ENCODE measurements around the gene NEDD8.

NEDD8 gene

DNA sequence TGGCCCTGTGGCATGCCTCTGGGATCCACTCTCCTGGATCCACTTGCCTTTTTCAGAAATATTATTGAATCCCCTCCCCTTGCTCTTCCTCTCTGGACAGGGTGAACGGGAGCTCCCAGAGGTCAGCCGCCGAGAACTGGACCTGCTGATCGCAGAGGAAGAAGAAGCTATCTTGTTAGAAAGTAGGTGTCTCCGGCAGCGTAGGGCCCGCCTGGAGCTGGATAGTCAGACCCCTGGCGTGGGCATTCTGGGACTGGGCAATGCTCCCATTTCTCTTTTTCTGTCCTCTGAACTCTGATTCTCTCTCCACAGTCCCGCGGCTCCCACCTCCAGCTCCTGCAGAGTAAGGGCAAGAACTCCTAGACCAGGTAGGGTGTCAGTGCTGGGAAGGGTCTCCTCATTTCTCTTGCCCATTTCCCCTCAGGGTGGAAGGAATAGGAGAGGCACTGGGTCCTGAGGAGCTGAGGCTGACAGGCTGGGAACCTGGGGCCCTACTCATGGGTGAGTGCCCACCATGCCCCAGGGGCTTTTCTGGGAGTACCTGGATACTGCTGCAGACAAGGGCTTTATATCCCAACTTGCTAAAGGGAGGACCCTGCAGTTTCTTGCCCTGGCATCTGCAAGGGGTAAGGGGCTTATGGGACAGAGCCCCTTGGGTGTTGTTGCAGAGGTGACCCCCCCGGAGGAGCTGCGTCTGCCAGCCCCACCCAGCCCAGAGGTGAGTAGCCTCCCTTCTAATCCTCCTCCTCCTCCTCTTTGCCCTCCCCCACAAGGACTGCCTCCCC is 54.9 kb downstream of the NEDD8 start:
- DNase-seq, result no peak

DNA sequence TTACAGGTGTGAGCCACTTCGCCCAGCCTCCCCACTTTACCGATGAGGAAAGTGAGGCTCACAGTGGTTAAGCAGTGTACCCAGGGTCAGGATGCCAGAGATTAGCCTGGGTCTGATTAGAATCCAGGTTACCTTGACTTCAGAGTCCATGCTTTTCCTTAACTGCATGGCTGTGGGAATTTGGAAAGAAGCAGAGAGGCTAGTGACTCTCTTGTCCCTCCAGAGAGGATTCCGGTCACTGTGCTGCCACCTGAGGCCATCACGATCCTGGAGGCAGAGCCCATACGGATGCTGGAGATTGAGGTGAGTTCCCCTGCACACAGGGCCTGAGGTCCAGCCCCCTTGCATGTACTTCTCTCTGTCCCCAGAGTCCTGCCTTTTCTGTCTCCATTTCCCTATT is 55.6 kb downstream of the NEDD8 start:
- no peak for DNase-seq

DNA sequence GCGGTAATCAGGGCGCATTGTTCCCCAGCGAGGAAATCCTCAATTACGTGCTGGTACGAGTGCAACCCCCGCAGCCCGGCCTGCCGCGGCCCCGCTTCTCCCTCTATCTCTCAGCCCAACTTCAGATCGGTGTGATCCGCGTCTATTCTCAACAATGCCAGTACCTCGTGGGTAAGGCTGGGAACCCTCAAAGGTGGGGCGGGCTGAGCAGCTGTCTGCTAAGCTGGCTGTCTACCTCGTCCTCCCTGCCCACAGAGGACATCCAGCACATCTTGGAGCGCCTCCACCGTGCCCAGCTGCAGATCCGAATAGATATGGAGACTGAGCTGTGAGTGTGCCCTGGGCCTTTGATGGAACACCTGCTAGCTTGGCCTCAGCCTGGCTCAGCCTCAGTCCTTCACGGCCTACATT is 59.3 kb downstream of the NEDD8 start:
- no peak for DNase-seq

DNA sequence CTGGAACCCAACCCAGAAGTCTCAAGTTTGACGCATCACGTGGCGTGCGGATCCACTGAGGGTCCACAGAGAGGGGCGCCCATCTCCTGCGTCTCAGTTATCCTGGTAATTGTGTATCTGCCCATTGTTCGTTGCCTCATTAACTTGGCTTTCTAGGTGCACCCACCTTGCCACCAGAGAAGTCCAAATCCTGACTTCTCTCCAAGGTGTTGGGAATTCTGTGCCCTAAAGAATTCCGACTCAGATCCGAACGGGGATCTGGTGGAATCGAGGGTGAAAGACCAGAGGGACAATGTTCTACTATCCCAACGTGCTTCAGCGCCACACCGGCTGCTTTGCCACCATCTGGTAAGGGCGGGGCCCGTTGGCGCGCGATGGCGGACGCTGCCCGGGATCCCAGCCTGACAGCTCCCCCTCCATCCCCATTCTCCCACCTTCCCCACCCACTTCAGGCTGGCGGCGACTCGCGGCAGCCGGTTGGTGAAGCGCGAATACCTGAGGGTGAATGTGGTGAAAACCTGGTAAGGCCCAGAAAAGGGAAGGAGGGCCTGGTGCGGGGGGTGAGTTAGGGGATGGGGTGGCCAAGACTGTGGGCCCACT is 59.8 kb downstream of the NEDD8 start:
- no peak for DNase-seq

DNA sequence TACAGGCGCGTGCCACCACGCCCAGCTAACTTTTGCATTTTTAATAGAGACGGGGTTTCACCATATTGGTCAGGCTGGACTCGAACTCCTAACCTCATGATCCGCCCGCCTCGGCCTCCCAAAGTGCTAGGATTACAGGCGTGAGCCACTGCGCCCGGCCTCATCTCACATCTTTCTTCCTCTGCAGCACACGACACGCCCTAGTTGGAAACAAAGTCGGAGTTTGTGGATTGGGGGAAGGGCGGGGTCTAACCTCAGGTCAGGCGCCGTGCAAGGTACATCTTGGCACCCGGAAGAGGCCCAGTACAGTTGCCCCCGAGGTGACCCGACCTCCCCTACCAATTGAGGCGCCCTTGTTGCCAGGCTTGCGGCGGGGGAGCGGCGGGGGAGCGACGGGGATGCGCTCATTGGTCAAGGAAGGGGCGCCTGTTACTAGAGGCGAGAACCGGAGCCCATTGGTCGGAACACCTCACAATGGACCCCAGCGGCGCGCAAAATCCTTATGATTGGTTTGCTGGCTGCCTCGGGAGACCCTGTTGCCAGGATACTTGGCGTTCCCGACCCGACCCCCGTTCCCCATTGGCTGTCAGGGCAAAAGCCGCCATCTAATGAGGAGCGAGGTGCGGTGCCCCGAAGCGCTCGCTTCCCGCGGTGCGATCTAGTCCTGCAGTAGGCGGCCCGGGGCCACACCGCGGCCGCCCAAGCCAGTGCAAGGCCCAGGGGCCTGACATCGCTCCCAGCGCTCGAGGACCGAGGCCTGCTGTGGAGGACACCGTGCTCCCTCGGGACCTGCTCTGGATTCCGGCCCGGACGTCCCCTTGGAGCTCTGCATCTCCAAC is 60.5 kb downstream of the NEDD8 start, which contains the start of gene REC8:
TSS of gene REC8 (plus strand) at position 659 of the 839 bp plus-strand sequence. CDS start 473 bp downstream, outside the sequence.
- DNase-seq, result peak; percentile 61

DNA sequence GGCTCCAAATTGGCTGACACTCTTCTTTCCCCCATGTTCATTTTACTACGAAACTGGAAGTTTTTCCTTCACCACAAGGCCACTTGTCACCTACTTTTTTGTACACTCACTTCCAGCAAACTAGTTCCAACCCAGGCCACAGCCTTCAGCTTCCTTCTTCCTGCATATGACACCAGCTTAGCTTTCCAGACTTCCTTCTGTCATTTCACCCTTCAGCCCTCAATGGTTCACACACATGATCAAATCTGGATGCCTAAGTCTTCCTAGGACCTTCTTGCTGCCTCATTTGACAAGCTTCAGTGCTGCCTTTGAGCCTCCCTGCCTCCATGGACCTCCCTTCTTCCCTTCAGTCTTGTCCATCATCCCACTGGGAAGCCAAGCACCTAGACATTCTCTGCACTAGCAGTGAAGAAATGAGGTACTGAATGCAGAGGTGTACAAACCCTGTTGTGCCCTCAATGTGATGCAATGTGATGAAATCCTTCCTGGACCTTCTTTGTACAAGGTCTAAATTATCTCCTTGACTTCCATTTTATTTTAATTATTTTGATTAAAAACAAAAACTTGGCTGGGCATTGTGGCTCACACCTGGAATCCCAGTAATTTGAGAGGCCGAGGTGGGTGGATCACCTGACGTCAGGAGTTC is 64.6 kb downstream of the NEDD8 start:
- no peak for DNase-seq
